Rectal smooth muscle tissue (tissue), 1 donor: ENCODE results near the gene ITIH2.
A peak's percentile ranks its signal among the peaks of the same experiment; 100 is the strongest.
"Not testable (repeated sequence)": the region's sequence is repeated elsewhere in the genome, so short reads cannot be mapped to it uniquely, and the experiment has no call there.

ENCODE experiments used
- H3K27ac ChIP-seq: one replicate; pipeline ENCODE4 v1.7.0; 2013; ENCODE audit warnings: low read depth, low read length, inconsistent platforms
- H3K27me3 ChIP-seq: one replicate; pipeline ENCODE4 v1.7.0; 2013; ENCODE audit warnings: low read length; ENCODE audit not compliant: control insufficient read depth, insufficient read depth
- H3K36me3 ChIP-seq: one replicate; pipeline ENCODE4 v1.7.0; 2013; ENCODE audit warnings: low read length; ENCODE audit not compliant: control insufficient read depth, insufficient read depth
- H3K4me1 ChIP-seq: one replicate; pipeline ENCODE4 v1.7.0; 2013; ENCODE audit warnings: low read length; ENCODE audit not compliant: control insufficient read depth, insufficient read depth
- H3K4me3 ChIP-seq: one replicate; pipeline ENCODE4 v1.7.0; 2013; ENCODE audit warnings: low read length
- H3K9ac ChIP-seq: one replicate; pipeline ENCODE4 v1.7.0; 2013; ENCODE audit warnings: low read length

The ITIH2 gene

DNA sequence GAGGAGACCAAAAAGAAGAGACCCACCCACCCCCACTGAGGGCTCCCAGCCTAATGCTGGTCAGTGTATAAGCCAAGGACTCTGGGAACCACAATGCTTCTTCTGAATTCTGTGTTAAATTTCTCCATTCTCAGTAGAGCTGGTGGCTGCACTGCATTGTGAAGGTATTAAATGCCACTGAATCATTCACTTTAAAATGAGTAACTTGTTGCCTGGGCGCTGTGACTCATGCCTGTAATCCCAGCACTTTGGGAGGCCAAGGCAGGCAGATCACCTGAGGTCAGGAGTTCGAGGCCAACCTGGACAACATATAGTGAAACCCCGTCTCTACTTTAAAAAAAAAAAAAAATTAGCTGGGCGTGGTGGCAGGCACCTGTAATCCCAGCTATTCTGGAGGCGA is 23.0 kb upstream of the ITIH2 start:
- H3K27ac ChIP-seq, H3K36me3 ChIP-seq, H3K27me3 ChIP-seq, H3K4me1 ChIP-seq, H3K4me3 ChIP-seq, H3K9ac ChIP-seq: not testable (repeated sequence)

DNA sequence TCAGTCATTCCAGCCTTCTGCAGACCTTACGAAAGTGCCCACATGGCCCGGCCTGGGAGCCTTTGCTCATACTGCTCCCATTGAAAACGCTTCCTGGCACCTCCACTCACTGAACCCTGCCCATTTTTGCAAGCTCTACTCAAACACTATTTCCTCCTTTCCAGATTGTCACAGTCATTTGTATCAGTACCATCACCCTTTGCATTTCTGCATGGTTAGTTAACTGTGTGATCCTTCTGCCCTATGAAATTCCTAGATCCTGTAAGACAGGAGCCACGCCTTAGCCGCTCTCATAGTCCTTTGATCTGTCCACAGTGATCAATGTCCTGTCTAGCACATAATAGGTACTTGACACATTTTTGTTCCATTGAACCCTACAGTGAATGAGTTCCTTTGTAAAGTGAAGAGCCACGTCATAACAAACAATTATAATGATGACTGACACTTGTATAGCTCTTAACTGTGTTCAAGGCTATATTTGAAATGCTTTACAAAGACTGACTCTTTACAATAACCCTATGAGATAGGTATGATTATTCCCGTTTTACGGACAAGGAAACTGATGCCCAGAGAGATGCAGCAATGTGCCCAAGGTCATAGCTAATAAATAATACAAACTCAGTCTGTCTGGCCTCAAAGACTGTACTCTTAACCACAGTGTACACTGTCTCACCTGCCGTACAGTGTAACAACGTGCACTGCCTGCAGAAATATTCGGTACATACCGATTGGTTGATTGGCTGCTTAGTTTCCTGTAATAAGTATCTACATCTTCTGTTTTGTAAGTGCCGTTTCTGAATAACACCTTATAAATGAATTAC is 16.6 kb upstream of the ITIH2 start:
- H3K27me3 ChIP-seq, result no peaks in the 10 kb centered on the region
- no peak overlapping the region for H3K9ac ChIP-seq
- H3K27ac ChIP-seq, result no peak overlapping the region
- H3K36me3 ChIP-seq, result no peaks in the 10 kb centered on the region
- H3K4me3 ChIP-seq, result no peak overlapping the region
- H3K4me1 ChIP-seq, result no peaks in the 10 kb centered on the region

GRCh38 chr10:7687228-7687907 is 15.7 kb upstream of the ITIH2 start:
- H3K9ac ChIP-seq, result no peak overlapping the region
- H3K4me1 ChIP-seq, result no peaks in the 10 kb centered on the region
- no peaks in the 10 kb centered on the region for H3K27me3 ChIP-seq
- no peak overlapping the region for H3K4me3 ChIP-seq
- H3K36me3 ChIP-seq, result no peaks in the 10 kb centered on the region
- no peak overlapping the region for H3K27ac ChIP-seq

- Histone ChIP-seq H3K4me1 (no peaks in the 10 kb centered on the region), H3K36me3 (no peaks in the 10 kb centered on the region), H3K9ac (no peak overlapping the region), H3K27me3 (no peaks in the 10 kb centered on the region), H3K4me3 (no peak overlapping the region), H3K27ac (no peak overlapping the region)
Observed at GRCh38 chr10:7689591-7689990, 13.5 kb upstream of the ITIH2 start.

DNA sequence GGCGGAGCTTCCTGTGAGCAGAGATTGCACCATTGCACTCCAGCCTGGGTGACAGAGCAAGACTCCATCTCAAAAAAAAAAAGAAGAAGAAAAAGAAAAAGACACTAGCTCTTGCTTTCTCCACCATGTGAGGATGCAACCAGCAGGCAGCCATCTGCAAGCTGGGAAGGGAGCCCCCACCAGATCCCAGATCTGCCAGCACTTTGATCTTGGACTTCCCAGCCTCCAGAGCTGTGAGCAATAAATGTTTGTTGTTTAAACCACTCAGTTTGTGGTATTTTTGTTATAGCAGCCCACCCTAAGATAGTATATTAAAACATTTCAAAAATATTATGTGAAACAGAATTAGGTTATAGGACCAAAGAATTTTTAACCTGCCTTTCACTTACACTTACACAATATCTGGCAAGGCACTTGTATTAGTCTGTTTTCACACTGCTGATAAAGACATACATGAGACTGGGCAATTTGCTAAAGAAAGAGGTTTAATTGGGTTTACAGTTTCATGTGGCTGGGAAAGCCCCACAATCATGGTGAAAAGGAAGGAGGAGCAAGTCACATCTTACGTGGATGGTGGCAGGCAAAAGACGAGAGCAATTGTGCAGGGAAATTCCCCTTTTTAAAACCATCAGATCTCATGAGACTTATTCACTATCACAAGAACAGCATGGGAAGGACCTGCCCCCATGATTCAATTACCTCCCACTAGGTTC is 12.1 kb upstream of the ITIH2 start:
- H3K27me3 ChIP-seq, H3K4me1 ChIP-seq, H3K4me3 ChIP-seq, H3K36me3 ChIP-seq, H3K9ac ChIP-seq, H3K27ac ChIP-seq: not testable (repeated sequence)

GRCh38 chr10:7692368-7692767 is 10.7 kb upstream of the ITIH2 start:
- H3K4me3 ChIP-seq, H3K9ac ChIP-seq, H3K27me3 ChIP-seq, H3K4me1 ChIP-seq, H3K27ac ChIP-seq, H3K36me3 ChIP-seq: not testable (repeated sequence)

DNA sequence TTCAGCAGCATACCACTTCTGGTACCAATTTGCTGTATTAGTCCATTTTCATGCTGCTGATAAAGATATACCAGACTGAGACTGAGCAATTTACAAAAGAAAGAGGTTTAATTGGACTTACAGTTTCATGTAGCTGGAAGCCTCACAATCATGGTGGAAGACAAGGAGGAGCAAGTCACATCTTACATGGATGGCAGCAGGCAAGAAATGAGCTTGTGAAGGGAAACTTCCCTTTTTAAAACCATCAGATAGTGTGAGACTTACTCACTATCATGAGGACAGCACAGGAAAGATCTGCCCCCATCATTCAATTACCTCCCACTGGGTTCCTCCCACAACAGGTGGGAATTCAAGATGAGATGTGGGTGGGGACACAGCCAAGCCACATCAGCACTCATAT is 9.9 kb upstream of the ITIH2 start:
- H3K27ac ChIP-seq, H3K4me3 ChIP-seq, H3K9ac ChIP-seq, H3K36me3 ChIP-seq, H3K27me3 ChIP-seq, H3K4me1 ChIP-seq: not testable (repeated sequence)

- H3K4me3 ChIP-seq, result no peak overlapping the region
- no peaks in the 10 kb centered on the region for H3K27me3 ChIP-seq
- no peaks in the 10 kb centered on the region for H3K36me3 ChIP-seq
- H3K27ac ChIP-seq, result peak overlapping the region; percentile 59
- peaks cover 7% of the 10 kb centered on the region for H3K4me1 ChIP-seq
- no peak overlapping the region for H3K9ac ChIP-seq
Observed at GRCh38 chr10:7696545-7696944, 6.6 kb upstream of the ITIH2 start.

DNA sequence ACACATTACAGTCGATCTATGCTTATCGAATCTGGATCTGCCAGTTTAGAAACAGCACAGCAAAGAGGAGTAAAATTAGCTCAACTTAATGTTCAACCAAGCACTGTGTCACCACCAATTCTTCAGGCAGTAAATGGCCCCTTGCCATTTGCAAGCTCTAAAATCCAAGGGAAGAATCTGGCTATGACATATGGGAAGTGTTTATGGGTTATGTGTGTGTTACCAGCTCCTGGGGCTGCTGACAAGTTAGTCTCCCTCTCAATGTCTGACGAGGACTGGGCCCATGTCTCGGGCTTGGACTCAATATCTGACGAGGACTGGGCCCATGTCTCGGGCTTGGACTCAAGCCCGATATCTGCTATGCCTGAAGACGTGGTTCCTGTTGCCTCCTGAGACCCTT is 5.7 kb upstream of the ITIH2 start:
- no peak overlapping the region for H3K4me3 ChIP-seq
- H3K36me3 ChIP-seq, result no peaks in the 10 kb centered on the region
- no peak overlapping the region for H3K9ac ChIP-seq
- H3K4me1 ChIP-seq, result peaks cover 7% of the 10 kb centered on the region
- no peak overlapping the region for H3K27ac ChIP-seq
- no peaks in the 10 kb centered on the region for H3K27me3 ChIP-seq

GRCh38 chr10:7700577-7701125 is 2.5 kb upstream of the ITIH2 start:
- no peak overlapping the region for H3K4me3 ChIP-seq
- no peaks in the 10 kb centered on the region for H3K27me3 ChIP-seq
- H3K4me1 ChIP-seq, result peaks cover 7% of the 10 kb centered on the region
- H3K9ac ChIP-seq, result no peak overlapping the region
- H3K36me3 ChIP-seq, result no peaks in the 10 kb centered on the region
- H3K27ac ChIP-seq, result no peak overlapping the region

DNA sequence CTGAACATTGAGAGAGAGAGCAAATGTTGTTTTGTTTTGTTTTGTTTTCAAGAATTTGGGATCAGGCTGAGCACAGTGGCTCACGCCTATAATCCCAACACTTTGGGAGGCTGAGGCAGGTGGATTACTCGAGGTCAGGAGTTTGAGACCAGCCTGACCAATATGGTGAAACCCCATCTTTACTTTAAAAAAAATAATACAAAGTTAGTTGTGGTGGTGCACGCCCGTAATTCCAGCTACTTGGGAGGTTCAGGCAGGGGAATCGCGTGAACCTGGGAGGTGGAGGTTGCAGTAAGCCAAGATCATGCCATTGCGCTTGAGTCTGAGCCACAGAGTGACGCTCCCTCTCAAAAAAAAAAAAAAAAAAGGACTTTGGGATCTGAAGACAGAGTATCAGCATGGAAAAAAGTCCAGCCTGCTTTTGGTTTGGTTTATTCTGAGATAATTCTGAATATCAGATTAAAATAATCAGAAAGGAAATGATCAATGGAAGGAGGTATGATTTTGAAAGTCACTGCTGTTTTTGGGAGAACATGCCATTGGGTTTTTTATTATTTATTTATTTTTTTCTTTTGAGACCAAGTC is 1.9 kb upstream of the ITIH2 start:
- Histone ChIP-seq H3K9ac (no peak overlapping the region), H3K4me3 (no peak overlapping the region)

GRCh38 chr10:7702288-7702812 is 766 bp upstream of the ITIH2 start:
- no peaks in the 10 kb centered on the region for H3K27me3 ChIP-seq
- H3K36me3 ChIP-seq, result no peaks in the 10 kb centered on the region
- no peak overlapping the region for H3K4me3 ChIP-seq
- no peak overlapping the region for H3K27ac ChIP-seq
- H3K4me1 ChIP-seq, result peaks cover under 1% of the 10 kb centered on the region
- H3K9ac ChIP-seq, result no peak overlapping the region

More for the DNA sequence above, 1.9 kb upstream of the ITIH2 start:
- H3K27me3 ChIP-seq, result no peaks in the 10 kb centered on the region
- H3K4me1 ChIP-seq, result peaks cover 5% of the 10 kb centered on the region
- no peak overlapping the region for H3K27ac ChIP-seq
- no peaks in the 10 kb centered on the region for H3K36me3 ChIP-seq
